Measurements from ENCODE around the gene FYB2.

Gene FYB2, protein sequence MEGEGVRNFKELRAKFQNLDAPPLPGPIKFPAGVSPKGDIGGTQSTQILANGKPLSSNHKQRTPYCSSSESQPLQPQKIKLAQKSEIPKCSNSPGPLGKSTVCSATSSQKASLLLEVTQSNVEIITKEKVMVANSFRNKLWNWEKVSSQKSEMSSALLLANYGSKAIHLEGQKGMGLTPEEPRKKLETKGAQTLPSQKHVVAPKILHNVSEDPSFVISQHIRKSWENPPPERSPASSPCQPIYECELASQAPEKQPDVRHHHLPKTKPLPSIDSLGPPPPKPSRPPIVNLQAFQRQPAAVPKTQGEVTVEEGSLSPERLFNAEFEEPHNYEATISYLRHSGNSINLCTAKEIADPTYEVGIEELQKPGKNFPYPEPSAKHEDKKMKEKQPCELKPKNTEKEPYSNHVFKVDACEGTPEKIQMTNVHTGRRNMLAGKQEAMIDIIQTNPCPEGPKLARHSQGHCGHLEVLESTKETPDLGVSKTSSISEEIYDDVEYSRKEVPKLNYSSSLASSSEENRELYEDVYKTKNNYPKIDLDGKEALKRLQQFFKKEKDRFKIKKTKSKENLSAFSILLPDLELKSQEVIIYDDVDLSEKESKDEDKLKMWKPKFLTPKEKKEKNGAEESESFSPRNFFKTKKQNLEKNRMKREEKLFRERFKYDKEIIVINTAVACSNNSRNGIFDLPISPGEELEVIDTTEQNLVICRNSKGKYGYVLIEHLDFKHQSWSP

GRCh38 chr1:56819387-56819899 lies at the start of gene FYB2:
Gene FYB2, minus strand, starts transcription at chr1:56819404. Its CDS starts 114 bp downstream, at chr1:56819290.
- DNase-seq (ENCODE audit: low read depth), result no peak

GRCh38 chr1:56868761-56869160 lies 49.6 kb upstream of the FYB2 start:
- no peak for DNase-seq (ENCODE audit: low read depth)

- DNase-seq (ENCODE audit: low read depth), result no peak
Observed at GRCh38 chr1:56867491-56867890, 48.3 kb upstream of the FYB2 start.

DNA sequence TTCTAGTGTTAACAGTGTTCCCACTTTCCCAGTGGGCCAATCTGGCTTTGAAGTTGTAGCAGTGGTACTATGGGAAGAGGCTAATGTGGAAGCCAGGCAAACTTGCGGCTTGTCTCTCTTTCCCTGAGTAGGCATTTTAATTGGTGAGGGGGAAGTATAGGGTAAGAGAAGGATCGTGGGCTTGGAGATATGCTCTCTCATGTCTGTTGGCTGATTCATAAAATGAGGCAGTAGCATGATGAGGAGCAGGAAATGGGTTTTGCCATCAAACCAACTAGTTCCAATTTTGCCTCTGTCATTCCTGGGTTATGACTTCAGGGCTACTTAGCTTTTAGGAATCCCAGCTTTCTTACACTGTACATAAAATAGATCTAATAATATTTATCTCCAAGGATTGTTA lies 47.5 kb upstream of the FYB2 start:
- no peak for DNase-seq (ENCODE audit: low read depth)

- no peak for DNase-seq (ENCODE audit: low read depth)
Observed at GRCh38 chr1:56864430-56864829, 45.2 kb upstream of the FYB2 start.

GRCh38 chr1:56863265-56863992 lies 44.2 kb upstream of the FYB2 start:
- no peak for DNase-seq (ENCODE audit: low read depth)

DNA sequence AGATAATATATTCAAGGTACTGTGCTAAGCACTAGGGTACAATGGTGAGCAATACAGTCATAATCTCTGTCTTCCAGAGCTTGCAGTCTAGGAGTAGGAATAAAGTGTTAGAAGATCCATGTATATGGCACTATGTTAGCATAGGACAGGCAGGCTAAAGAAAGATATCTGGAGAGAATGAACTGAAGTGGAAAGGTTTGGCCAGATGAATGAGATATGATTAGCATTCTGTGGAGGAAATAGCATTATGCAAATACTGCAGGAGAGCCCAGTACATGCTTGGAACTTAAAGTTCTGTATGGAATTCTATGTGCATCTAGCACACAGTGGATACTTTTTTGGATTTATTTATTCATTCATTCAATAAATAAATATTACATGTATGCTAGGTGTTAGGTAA lies 40.1 kb upstream of the FYB2 start:
- DNase-seq (ENCODE audit: low read depth), result no peak

DNA sequence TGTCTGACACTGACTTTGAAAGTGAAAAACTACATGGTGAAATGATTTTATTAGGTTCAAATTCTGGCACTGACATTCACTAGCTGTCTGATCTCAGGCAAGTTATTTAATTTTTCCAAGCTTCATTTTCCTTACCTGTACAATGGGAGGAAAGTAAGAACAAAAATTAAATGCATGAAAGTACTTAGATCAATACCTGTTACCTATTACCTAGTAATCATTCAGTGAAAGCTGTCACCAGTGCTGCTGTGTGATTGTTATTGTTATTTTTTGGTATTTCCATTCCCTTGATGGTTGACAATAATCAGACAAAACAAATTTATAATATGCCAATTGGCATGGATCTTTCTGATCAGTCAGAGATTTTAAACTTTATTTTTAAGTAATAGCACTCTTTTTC lies 37.0 kb upstream of the FYB2 start:
- DNase-seq (ENCODE audit: low read depth), result no peak

GRCh38 chr1:56855190-56855589 lies 36.0 kb upstream of the FYB2 start:
- no peak for DNase-seq (ENCODE audit: low read depth)

GRCh38 chr1:56854521-56855099 lies 35.4 kb upstream of the FYB2 start, which contains the start of gene C8A:
Gene C8A, plus strand, starts transcription at chr1:56854797. Its CDS starts 105 bp downstream, at chr1:56854902.
- no peak for DNase-seq (ENCODE audit: low read depth)

DNA sequence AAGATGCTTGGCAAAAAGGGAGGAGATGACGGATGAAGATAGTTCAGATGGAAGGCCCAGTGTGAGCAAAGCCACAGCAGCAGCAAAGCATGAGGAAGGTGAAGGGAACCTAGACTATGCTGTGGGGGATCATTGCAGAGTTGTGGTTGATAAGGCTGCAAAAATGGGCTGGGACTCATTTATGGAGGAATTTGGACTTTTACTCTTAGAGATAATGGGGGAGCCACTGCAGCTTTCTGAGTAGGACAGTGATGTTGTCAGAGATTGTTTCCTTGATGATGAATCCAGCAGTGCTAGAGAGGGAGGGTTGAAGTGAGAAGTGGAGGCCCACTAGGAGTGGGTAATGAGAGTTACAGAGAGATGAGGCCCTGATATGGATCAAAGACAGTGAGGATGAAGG lies 33.3 kb upstream of the FYB2 start:
- DNase-seq (ENCODE audit: low read depth), result no peak

GRCh38 chr1:56850922-56851321 lies 31.7 kb upstream of the FYB2 start:
- DNase-seq (ENCODE audit: low read depth), result no peak

DNA sequence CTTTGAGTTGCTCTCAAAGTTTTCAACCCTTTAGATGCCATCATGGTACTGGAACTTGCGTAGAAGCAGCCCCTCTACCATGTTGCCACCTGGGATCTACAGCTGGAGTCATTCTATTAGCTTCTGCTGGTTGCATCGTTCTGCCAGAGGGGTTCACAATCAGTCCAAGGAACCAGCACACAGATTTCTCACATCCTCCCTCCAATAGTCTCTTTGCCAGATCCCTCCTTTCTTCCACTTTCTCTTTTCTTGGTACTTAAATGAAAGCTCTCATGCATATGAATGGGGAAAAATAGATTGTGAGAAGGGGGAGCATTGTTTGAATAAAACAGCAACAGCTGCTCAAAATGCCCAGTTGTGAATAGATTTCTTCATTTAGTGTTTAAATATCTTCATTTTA lies 31.2 kb upstream of the FYB2 start:
- no peak for DNase-seq (ENCODE audit: low read depth)

DNA sequence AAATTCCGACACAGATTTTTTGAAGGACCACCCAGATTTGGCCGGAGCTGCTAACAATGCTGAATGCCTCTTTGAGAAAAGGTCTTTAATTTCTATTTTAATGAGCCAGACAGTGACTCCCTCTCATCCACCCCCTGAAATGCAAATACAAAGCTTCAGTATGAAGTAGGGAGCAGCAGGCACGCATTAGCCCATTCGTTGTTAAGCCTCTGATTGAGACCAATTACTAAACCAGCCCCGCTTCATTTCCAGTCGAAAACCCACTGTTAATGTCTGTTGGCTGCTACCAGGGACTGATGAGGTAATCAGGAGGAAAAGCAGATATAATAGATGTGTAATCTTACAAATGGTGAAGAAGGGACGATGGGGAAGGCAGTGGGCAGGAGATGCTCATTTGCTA lies 30.5 kb upstream of the FYB2 start:
- no peak for DNase-seq (ENCODE audit: low read depth)

- no peak for DNase-seq (ENCODE audit: low read depth)
Observed at GRCh38 chr1:56845343-56845742, 26.1 kb upstream of the FYB2 start.

- no peak for DNase-seq (ENCODE audit: low read depth)
Observed at GRCh38 chr1:56844545-56845136, 25.4 kb upstream of the FYB2 start.

DNA sequence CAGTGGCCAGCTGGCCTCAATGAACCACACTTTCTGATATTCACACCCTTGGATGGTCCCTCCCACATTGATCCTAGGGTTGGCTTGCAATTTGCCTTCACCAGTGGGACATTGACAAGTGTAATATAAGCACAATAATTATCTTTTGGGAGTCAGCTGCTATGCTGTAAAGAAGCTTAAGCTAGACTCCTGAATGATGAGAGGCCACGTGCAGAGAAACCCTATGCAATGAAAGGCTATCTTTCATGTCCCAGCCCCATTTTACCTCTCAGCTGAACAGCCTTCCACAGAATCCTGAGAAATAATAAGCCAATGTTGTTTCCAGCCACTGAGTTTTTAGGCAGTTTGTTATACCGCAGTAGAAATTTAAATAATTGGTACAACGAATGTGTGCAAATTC lies 24.3 kb upstream of the FYB2 start:
- no peak for DNase-seq (ENCODE audit: low read depth)

DNA sequence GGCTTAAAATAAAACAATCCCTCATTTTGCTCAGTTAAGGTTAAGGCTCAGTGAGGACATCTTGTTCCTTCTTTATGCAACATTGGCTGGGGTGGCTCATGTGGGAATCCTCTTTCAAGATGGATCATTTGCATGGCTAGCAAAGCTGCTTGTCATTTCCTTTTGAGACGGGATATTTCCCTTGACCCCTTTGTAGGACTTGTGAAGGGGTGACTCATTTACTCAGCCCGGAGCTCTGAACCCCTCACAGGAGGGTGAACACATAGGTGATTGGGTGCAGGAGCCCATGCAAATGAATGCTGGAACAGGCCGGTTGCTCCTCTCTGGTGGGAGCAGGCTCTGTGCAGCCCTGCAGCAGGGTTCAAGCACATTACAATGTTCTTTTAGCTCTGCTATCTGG lies 19.6 kb upstream of the FYB2 start:
- DNase-seq (ENCODE audit: low read depth), result no peak

- no peak for DNase-seq (ENCODE audit: low read depth)
Observed at GRCh38 chr1:56837244-56837939, 18.2 kb upstream of the FYB2 start.

GRCh38 chr1:56836359-56836758 lies 17.2 kb upstream of the FYB2 start:
- no peak for DNase-seq (ENCODE audit: low read depth)

GRCh38 chr1:56835657-56836056 lies 16.5 kb upstream of the FYB2 start:
- no peak for DNase-seq (ENCODE audit: low read depth)
